ENCODE data around the gene DHRS9.

Gene DHRS9

DNA sequence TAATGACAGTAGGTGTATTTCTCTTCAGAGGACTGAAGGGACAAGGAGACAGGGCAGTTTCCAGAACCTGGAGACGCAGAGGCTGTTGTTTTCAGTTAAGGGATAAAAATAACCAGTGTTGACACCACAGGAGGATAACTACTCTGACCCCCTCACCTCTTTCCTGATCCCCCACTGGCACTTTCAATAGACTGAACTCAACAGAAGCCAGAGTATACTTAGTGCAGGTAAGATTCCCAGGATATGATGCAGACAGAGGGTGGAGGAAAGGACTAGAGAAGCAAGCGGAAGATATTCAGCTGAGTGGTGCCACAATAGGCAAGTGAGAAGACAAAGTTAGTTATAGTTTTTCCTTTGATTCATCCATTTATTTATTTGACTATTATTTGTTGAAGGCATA lies 19.8 kb downstream of the DHRS9 start:
- H3K4me3 Mint-ChIP-seq = no peak overlapping the region
- H3K9me3 Mint-ChIP-seq = peaks cover 10% of the 10 kb centered on the region
- TF ChIP-seq, protein P1, sequence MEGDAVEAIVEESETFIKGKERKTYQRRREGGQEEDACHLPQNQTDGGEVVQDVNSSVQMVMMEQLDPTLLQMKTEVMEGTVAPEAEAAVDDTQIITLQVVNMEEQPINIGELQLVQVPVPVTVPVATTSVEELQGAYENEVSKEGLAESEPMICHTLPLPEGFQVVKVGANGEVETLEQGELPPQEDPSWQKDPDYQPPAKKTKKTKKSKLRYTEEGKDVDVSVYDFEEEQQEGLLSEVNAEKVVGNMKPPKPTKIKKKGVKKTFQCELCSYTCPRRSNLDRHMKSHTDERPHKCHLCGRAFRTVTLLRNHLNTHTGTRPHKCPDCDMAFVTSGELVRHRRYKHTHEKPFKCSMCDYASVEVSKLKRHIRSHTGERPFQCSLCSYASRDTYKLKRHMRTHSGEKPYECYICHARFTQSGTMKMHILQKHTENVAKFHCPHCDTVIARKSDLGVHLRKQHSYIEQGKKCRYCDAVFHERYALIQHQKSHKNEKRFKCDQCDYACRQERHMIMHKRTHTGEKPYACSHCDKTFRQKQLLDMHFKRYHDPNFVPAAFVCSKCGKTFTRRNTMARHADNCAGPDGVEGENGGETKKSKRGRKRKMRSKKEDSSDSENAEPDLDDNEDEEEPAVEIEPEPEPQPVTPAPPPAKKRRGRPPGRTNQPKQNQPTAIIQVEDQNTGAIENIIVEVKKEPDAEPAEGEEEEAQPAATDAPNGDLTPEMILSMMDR (IDR thresholded peaks at IDR 0.05; ENCODE audit: unreplicated experiment in 3 of 3) = no peak
- H3K36me3 Mint-ChIP-seq (ENCODE audit: low read depth) = no peaks in the 10 kb centered on the region
- H3K27me3 Mint-ChIP-seq (ENCODE audit: low read depth) = peaks cover 3% of the 10 kb centered on the region
- H3K27ac Mint-ChIP-seq = no peak overlapping the region
- H3K4me1 Mint-ChIP-seq = no peaks in the 10 kb centered on the region

DNA sequence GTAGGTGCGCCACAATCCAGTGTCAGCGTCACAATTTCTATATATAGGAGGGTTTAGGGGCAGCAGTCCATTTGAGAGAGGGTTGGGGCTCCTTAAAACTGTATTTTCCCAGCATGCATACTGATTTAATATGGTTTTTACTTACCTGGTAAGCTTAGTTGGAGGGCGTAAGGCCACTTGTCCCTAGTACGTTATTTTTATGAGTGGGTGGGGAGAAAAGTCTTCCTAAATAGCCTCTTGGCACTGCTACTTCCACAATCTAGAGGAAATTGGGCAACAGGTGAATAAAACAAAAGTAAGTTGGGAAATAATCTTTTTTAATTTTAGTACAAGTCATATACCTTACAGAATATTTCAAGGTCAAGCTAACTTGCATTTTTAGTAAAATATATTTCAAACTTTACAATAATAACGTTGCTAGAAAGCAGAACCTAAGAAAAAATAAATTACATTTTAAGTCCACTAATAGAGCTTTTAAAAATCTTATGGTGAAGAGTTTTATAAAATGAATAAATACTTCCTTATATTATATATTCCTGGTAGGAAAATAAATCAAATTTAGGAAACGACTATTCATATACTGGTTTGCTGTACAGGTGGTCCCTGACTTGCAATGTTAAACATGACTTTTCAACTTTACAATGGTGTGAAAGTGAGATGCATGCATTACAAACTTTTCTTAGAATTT lies 20.9 kb downstream of the DHRS9 start:
- Mint-ChIP-seq H3K9me3 (peaks cover 7% of the 10 kb centered on the region), H3K27ac (no peak overlapping the region), H3K4me1 (no peaks in the 10 kb centered on the region), H3K27me3 (ENCODE audit: low read depth) (peaks cover 3% of the 10 kb centered on the region), H3K4me3 (no peak overlapping the region), H3K36me3 (ENCODE audit: low read depth) (no peaks in the 10 kb centered on the region)
- TF ChIP-seq, protein P1 (IDR thresholded peaks at IDR 0.05; ENCODE audit: unreplicated experiment in 3 of 3) = no peak

DNA sequence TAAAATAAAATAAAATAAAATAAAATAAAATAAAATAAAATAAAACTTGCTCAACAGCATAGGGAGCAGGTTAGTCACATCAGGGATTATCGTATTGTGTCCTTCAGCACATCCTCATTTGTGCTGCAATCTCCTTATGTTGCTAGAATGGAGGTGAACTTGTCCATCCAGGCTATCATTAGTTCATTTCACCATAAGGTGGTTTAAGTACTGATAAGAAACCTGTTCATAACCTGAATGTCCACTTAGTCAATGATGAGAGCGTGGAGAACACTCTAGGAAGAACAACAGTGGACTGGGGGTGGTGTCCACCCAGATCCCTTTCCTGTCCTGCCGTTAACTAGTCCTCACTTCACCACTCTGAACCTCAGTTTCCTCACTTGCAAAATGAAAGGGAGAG lies 21.9 kb downstream of the DHRS9 start:
- Mint-ChIP-seq H3K36me3 (ENCODE audit: low read depth) (no peaks in the 10 kb centered on the region), H3K4me1 (no peaks in the 10 kb centered on the region), H3K9me3 (peaks cover 3% of the 10 kb centered on the region), H3K27ac (no peak overlapping the region), H3K27me3 (ENCODE audit: low read depth) (peaks cover 3% of the 10 kb centered on the region), H3K4me3 (no peak overlapping the region)
- TF ChIP-seq, protein P1 (IDR thresholded peaks at IDR 0.05; ENCODE audit: unreplicated experiment in 3 of 3) = no peak

DNA sequence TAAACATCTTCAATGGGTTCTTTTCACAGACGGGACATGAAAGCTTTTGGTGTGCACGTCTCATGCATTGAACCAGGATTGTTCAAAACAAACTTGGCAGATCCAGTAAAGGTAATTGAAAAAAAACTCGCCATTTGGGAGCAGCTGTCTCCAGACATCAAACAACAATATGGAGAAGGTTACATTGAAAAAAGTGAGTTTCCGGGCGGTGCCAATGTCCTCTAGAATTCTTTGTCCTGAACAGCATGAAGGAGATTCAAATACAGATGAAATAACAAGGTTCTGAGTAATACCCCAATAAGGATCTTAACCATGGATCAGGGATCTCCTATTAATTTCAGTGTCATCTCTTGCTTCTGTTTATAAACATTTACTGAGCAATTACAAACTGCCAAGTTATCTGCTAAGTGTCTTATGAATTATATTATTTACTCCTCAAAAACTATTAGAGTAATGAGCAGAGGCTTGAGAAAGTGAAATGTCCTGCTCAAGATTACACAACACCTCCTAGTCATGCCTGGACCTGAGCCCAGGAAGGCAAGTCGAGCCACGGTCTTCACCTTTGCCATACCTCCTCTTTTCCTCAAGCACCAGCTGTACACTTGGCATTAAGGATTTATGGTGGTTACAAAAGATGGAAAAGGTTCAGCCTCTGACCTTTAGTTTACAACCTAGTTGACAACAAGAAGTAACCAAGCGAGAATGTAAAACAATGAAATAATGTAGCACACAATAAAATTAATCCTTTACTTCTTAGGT lies 22.6 kb downstream of the DHRS9 start:
- H3K27ac Mint-ChIP-seq = no peak overlapping the region
- no peak overlapping the region for H3K4me3 Mint-ChIP-seq
- H3K9me3 Mint-ChIP-seq = no peaks in the 10 kb centered on the region
- no peaks in the 10 kb centered on the region for H3K4me1 Mint-ChIP-seq
- TF ChIP-seq, protein P1 (IDR thresholded peaks at IDR 0.05; ENCODE audit: unreplicated experiment in 3 of 3) = no peak
- H3K27me3 Mint-ChIP-seq (ENCODE audit: low read depth) = peaks cover 3% of the 10 kb centered on the region
- no peaks in the 10 kb centered on the region for H3K36me3 Mint-ChIP-seq (ENCODE audit: low read depth)

DNA sequence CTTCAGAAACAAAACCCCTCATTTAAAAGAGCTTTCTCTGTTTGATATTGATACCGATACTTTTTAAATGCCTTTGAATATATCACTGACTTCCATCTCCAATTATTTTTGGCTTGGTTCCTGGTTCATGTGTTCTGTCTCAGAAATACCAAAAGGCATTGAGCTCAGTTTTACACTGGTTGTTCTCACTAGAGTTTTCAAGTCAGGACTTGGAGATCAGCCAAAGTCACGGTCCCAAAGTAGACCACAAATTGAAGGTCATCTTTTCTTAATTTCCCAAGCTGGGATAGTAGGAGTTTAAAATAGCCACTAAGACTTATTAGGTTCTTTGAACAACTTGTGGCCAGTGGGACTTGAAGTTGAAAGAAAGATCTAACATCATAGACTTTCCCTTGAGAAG lies 24.2 kb downstream of the DHRS9 start:
- no peaks in the 10 kb centered on the region for H3K4me1 Mint-ChIP-seq

More for the DNA sequence above, 24.2 kb downstream of the DHRS9 start:
- Mint-ChIP-seq H3K4me3 (no peak overlapping the region), H3K27ac (no peak overlapping the region), H3K36me3 (ENCODE audit: low read depth) (no peaks in the 10 kb centered on the region), H3K9me3 (no peaks in the 10 kb centered on the region), H3K27me3 (ENCODE audit: low read depth) (peaks cover 3% of the 10 kb centered on the region)
- TF ChIP-seq, protein P1 (IDR thresholded peaks at IDR 0.05; ENCODE audit: unreplicated experiment in 3 of 3) = no peak

All from nephron (organoid).